Activated T-helper 9 cell treated with anti-CD3 and anti-CD28 coated beads, Interleukin-2, amount 50 U/mL, for 16 hours (primary cell): Measurements from ENCODE around the gene TAP1.
"Not testable (repeated sequence)": the region's sequence is repeated elsewhere in the genome, so short reads cannot be mapped to it uniquely, and the experiment has no call there.

Experiments
- DNase-seq: peaks from one replicate; pipeline ENCODE4 v3.0.0-alpha.2; 2020; ENCODE audit warnings: low read depth

Gene TAP1, protein sequence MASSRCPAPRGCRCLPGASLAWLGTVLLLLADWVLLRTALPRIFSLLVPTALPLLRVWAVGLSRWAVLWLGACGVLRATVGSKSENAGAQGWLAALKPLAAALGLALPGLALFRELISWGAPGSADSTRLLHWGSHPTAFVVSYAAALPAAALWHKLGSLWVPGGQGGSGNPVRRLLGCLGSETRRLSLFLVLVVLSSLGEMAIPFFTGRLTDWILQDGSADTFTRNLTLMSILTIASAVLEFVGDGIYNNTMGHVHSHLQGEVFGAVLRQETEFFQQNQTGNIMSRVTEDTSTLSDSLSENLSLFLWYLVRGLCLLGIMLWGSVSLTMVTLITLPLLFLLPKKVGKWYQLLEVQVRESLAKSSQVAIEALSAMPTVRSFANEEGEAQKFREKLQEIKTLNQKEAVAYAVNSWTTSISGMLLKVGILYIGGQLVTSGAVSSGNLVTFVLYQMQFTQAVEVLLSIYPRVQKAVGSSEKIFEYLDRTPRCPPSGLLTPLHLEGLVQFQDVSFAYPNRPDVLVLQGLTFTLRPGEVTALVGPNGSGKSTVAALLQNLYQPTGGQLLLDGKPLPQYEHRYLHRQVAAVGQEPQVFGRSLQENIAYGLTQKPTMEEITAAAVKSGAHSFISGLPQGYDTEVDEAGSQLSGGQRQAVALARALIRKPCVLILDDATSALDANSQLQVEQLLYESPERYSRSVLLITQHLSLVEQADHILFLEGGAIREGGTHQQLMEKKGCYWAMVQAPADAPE

DNA sequence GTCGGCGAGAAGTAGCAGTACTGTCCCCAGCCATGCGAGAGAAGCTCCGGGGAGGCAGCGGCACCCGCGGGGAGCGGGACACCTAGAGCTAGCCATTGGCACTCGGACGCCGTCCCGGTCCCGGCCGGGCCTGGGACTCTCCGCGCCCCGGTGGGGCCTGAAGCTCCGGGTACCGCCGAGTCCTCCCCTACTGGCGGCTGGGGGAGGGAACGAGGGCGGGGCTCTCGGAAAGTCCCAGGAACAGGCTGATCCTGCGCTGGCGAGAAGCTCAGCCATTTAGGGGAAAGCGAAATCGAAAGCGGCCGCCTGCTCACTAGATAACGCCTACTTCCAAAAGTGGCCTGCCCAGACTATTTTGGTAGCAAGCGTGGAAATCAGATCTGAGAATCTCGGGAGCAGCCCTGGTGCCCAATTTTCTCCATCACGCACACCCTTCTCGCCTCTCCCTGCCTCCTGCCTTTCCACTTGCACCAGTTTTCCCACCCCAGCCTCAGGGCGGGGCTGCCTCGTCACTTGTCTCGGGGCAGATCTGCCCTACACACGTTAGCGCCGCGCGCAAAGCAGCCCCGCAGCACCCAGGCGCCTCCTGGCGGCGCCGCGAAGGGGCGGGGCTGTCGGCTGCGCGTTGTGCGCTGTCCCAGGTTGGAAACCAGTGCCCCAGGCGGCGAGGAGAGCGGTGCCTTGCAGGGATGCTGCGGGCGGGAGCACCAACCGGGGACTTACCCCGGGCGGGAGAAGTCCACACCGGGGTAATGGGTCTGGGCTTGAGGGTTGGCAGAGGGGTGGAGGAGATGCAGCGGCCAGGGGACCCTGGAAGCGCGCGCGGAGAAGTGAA is at the start of gene TAP1, which contains the start of gene PSMB9:
Gene TAP1 (minus strand): TSS at position 164 of the 835 bp plus-strand sequence. CDS start 68 bp downstream, at position 96.
Gene PSMB9 (plus strand): TSS at position 652 of the 835 bp plus-strand sequence. CDS start 38 bp downstream, at position 690.
- peak; percentile 95 for DNase-seq

DNA sequence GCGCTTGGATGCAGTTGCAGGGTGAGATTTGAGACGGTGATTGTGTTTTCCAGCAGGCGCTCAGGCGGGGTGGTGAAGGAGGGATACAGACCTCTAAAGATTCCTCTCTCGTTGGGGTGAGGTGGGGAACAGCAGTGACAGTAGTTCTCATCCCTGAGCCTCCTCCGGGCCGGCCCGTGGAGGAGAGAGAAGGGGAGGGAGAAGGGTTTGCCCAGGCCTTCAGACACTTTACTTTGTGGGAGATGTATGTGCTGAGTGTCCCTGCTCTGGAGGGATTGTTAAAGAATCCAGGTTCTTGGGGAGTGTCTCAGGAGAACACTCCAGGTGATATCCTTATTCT is 41.5 kb upstream of the TAP1 start:
- DNase-seq: no peak

DNA sequence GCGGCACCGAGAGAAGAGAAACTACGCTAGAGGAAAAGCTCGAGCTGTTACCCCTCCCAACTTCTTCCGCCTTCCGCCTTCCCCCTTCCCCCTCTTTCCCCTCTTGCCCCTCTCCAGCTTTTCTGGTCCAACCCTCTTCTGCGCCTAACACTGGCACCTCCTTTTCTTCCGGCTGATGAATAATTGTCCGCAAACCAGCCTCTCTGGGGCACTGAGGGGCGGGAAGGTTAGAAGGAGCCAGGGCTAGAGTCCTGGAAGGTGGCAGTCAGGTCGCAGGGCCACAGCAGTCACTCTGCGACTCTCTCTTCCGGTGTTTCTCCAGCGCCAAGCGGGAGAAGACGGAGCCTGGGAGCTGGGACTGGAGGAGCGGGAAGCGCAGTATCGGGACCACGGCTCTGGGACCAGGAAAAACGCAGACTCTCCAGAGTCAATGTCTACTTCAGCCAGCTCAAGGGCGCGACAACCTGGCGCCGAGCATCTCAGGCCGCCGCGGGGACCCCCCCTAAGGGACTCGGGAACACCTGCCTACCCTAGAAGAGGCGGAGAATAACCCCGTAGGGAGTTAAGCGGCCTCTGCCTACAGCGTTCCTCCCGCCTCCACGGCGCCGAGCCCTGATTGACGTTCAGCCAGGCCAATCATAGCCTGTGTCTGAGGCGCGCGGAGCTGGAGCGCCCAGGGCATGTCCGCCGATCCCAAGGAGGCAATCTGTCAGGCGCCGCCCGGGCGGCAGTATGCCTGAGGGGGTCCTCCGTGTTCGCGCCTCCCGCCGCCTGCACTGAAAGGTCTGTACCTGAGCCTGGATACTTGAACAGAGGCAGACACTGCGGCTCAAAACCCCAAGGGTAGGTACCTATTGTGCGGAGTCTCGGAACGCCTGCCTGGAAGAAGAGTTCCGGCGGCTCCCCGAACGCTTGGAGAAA is 40.8 kb upstream of the TAP1 start:
- DNase-seq: peak; percentile 87

DNA sequence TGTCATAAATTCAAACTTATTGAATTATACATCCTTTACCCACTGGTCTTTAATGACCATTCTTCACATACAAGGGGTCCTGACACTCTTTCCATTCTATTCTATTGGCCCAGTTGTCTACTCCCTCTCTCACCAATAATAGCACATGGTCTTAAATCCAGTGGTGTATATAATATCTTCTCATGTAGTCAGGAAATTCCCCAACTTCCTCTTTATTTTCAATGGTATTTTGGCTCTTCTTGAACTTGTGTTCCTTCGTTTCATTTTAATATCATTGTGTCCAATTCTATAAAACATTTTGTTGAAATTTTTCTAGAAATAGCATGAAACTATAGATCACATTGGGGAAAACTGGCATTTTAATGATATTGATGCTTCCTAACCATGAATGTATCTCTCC is 37.3 kb upstream of the TAP1 start:
- DNase-seq: no peak

DNA sequence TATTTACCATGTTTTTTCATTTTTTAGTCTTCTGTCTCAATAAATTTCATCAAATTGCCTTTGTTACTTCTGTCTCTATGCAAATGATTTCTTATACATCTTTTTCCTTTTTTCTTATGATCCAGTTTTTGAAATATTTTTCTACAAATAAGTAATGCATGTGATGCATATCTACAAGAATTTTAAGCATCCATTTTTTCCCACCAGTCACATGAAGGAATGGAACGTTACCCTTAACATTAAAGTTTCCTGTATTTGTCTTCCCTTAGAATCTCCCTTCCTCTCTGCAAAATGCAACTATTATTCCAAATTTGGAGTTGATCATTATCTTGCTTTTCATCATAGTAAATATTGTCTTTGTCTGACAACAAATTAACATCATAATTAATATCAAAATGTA is 36.0 kb upstream of the TAP1 start:
- no peak for DNase-seq

DNA sequence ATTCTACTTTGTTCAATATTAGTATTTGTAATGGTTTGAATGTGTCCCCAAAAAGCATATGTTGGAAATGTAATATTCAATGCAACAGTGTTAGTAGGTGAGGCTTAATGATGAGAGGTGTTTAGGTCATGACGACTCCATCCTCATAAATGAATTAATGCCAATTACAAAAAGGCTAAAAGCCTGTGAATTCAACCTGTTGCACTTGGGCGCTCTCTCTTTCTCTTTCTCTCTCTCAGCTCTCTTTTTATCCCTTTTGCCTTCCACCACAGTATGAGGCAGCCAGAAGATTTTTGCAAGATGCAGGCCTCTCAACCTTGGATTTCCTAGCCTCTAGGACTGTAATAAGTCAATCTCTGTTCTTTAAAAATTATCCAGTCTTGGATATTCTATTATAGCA is 35.1 kb upstream of the TAP1 start:
- no peak for DNase-seq

DNA sequence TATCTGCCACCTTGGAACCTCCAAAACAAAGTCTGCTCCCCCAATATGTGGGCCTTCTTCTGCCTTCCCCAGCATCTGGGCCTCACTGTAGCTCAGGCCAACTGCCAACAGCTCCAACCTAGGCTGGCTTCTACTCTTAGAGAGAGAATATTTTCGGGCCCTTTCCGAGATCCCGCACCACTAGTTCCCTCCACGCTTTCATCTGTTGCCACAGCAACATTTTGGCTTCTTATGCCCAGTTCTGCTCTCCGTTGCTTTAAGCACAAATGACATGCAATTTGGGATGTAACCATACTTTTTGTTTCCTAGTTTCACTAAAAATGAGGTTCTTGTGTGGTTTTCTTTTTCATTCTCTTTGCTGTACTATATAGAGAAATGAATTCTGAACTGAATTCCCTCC is 34.1 kb upstream of the TAP1 start:
- DNase-seq: no peak

DNA sequence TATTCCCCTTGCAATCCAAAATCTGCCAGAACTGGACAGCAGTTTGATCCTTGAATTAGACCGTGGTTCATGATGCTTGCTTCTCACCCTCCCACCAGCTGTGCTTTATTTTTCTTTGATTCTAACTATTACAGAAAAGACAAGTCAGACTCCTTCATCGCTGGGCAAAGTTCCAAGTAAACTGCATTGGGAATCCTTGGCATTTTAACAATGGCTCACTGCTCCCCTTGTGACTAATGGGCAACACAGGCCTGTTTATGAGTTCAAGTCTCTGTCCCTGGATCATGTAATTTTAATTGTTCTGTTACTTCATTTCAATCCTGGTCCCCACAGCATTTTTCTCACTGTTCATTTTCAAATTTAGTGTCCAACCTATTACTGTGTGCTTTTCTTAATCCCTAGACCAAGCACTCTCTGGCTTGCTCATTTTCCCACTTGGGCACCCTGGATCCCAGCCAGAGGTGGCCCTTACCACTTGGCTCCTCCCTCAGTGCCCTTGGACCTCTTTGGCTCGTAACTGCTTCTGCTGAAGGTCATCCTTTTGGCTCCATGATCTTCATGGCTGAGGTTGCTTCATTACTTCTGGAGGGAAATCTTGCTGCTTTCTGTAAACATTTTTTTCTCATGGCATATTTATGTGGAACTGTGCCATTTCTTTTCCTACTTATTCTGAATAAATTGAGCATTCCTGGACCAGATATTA is 33.3 kb upstream of the TAP1 start:
- no peak for DNase-seq

DNA sequence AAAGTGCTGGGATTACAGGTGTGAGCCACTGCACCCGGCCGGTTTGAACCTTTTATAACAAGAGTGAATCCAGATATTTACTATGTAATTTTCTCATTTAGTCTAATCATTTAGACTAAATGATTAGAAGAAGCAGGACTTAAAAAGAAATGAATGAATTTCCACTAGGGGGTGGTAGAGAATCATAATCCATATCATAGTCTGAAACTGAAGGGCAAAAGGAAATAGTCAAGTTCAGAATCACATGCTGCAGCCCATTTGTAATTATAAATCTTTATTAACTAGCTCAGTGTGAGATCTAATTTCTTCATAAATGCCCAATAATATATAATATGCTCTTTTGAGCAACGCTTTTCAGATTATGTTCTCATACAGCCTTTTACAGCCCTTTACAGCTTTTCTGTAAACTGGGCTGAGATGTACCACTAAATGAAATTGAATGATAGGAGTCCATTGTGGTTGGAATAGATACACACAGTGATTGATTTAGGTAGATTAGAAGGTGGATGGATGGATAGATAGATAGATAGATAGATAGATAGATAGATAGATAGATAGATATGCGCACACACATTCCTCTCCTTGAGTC is 32.3 kb upstream of the TAP1 start:
- DNase-seq: no peak

DNA sequence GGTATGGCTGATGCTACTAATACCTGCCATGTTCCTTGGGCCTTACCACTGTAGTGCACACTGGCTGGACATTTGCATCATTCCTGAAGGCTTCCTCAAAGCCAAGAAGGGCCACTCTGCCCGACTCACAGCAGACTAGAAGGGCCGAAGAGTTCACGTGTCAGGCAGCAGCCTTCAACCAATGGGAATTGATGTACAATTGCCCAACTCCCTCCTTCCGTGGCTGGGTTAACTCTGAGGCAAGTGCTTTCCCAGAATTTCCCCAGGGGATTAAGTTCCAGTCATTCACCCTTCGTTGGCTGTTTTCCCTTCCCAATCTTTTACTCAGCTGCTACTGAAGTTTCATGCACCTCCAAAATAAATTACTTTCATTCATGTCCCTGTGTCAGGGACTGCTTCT is 30.3 kb upstream of the TAP1 start:
- no peak for DNase-seq

DNA sequence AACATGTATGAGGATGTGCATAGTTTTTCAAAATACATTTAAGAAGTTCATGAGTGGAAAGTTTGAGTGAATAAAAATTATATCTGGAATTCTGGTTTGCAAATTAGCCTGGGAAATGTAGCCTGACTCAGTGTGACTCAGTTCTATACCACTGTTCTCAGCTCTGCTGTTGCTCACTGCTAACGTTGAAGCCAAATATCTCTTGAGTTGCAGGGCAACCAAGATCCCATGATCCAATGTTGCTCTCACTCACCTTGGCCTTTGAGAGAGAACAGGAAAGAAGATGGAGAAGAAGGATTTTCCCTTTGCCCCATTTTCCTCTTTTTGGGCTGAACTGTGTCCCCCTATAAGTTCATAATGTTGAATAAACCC is 29.4 kb upstream of the TAP1 start:
- DNase-seq: no peak

DNA sequence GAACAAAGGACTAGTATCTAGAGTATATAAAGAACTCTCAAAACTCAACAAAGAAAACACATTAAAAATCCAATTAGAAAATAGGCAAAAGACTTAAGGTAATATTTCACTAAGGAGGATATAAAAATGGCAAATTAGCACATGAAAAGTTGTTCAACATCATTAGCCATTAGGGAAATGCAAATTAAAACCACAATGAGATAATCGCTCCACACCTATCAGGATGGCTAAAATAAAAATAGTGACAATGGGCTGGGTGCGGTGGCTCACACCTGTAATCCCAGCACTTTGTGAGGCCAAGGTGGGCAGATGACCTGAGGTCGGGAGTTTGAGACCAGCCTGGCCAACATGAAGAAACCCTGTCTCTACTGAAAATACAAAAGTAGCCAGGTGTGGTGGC is 27.5 kb upstream of the TAP1 start:
- DNase-seq: not testable (repeated sequence)

DNA sequence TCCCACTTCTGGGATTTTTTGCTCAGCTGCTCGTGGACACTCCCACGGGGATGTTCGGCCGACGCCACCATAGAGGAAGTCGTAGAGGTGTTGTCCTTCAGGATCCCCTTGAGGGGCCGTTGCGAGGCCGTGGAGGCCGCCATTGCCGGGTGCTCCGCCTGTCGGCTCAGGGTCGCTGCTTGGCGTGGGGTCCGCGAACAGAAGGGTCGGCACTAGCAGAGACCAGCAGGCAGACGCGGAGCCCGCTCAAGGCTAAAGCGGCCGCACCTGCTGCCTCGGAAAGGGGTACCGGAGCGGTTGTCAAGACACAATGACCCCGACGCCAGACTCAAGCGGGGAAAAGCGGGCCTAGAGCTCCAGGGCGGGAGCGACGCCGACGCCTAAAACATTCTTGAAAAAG is 26.2 kb upstream of the TAP1 start:
- DNase-seq: no peak

DNA sequence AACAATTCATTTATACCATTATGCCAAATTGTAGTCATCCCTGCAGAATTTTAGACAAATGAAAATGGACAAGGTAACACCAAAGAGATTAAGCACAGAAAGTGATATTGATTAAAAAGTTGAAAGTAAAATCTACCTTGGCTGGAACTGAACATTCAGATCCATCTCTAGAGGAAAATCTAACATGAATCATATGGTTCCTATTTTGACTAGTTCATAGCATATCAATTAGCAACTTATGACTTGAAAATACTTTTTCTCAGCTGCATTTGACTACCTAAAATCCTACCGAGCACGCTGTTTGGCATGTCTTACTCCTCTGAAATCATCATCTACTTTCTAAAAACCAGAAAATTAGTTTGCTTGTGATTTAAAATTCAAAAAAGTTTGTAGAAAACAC is 23.1 kb upstream of the TAP1 start:
- DNase-seq: no peak

DNA sequence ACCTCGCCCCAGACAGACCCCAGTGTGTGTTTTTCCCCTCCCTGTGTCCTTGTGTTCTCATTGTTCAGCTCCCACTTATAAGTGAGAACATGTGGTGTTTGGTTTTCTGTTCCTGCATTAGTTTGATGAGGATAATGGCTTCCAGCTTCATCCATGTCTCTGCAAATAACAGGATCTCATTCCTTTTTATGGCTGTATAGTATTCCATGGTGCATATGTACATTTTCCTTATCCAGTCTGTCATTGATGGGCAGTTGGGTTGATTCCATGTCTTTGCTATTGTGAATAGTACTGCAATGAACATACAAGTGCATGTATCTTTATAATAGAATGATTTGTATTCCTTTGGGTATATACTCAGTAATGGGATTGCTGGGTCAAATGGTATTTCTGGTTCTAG is 20.4 kb upstream of the TAP1 start:
- not testable (repeated sequence) for DNase-seq

DNA sequence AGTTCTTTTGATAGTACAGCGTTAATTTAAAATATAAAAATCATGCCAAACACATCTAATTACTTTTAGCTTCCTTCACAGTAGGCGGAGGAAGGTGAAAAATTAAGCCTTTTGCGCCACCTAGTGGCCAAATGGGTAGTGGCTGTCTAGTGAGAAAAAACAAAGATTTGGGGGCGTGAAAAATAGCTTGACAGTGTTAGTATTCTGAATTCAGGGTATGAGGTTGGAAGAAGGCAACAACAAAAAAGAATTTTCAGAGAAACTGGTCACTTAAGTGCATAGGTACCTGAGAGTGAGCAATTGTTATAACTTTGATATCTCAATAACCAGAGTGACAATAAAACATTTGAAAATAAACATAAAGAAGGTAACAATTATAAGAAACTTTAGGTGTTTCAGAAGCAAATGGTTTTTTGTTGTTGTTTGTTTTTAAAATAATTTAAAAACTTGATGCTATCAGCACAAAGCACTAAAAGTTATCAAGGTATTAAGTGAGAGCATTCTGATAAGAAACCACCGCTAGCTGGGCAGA is 14.8 kb upstream of the TAP1 start:
- peak; percentile 76 for DNase-seq

DNA sequence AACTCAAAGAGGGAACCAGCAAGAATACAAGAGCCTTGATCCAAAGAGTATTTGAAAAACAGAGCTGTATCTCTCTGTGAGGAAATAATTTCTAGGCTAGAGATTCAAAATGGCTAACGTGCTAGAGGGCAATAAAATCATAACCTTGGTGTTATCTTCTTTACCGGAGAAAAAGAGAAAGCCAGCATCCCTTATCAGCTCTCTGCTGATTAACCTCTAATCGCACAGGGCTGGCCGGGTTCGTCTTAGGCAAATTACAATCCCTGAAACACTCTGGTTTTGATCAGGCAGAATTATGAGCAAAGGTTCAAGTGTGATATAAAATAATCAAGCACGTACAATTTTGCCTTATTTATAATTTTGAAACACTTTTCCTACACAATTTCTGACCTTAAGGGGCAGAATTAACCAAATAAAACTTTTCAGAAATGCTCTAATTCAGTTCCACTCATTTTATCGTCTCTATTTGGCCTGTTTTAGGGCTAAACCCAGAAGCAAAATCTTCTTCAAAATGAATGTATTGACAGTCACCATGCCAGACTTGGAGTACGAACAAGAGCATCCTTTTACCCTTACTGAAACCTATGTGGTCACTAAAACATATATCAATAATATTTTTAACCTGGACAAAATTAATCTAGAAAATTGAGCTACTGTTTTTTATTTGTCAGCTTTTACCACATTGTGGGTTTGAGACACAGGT is 14.2 kb upstream of the TAP1 start:
- no peak for DNase-seq

DNA sequence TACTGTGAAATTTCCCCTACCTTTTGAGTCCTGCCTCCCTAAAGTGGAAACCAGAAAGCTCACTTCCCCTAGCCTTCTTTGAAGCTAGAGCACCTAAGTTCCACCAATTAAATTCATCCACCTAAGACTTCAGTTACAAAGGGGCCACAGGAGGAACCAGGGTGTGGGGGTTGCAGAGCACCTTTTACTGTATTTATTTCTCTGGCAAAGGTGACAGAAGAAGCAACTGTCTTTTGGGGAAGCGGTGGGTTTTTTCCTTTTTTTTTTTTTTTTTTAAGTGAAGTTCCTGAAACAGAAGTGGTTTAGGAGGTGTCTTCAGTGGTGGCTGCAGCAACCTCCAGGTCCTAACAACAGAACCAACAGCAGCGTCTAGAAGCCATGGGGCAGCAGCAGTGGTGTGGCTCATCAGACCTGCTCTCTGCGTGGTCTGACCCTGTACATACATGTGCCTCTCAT is 13.5 kb upstream of the TAP1 start:
- DNase-seq: no peak

DNA sequence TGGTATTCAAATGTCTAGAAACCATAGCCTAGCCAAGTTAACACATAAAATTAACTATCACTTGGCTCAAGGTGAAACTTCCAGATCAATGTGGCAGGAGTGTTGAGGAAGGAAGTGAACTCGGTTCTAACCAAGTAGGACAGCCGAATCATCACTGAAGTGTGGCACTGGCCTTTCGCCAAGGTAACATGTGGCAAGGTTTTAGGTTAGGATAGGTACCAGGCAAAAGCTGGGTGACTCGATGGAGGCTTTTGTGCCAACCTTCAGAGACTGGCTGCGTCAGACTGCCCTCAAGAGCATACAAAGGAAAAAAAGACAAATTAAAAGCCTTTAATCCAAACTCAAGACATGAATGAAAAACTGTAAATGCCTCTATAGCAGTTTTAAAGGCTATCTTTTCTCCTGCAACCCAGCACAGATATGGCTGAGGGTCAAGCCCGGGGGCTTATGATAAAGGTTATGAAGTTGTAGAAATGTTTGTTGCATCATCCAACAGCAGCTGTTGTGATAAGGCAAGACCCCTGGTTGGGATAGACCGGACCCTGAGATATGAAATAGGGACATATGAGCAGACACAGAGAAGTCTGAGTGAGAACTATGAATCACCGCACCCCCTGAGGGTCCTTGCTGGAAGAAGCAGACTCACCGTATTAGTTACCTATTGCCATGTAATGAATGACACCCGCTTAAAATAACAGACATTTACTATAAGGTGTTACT is 12.4 kb upstream of the TAP1 start:
- DNase-seq: no peak
